ENCODE results near the gene COL23A1.

COL23A1 gene

DNA sequence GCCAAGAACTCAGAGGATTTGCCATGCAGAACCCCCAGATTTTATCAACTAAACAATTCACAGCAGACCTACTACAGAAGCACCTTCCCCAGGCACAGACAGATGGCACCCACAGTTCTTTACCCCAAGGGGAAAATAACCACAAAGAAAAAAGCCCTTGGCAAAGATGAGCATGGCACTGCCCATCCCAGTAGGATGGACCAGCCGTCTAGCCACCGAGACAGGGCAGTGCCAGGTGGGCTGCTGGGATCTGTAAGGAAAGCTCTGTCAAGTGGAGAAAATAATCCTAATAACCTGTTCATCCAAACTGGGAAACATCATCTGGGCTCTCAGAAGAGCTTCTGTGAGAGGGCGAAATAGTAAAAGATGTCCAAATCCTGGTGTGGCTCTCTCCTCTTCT is 130.0 kb downstream of the COL23A1 start:
- no peak for DNase-seq (ENCODE audit: low spot score)

DNA sequence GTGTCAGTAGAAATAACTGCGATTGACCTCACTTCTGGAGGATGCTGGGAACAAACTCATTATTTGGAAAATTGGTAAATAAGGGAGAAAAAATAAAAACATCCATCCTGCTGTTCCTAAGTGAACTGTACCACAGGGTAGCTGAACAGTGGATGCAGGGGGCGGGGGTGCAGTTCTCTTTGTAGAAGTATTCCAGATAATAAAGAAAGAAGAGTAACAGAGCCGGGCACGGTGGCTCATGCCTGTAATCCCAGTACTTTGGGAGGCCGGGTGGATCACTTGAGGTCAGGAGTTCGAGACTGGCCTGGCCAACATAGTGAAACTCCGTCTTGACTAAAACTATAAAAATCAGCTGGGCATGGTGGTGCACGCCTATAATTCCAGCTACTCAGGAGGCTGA is 132.1 kb downstream of the COL23A1 start:
- DNase-seq (ENCODE audit: low spot score) = no peak

DNA sequence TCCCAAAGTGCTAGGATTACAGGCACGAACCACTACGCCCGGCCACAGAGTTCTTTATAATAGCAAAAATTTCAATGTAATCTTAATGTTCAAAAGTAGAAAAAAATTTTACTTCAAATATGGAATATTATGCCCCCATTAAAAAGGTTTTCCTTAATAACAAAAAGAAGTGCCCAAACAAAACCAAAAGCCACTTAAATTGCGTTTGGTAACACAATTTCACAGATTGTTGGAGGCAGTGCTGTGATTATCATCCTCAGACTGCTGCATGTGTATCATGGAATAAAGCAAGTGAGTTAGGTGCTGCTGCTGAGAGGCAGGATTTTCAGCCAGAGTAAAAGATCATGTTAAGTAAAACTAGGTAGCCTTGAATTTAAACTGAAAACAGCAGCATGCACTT is 132.7 kb downstream of the COL23A1 start:
- DNase-seq (ENCODE audit: low spot score) = no peak

DNA sequence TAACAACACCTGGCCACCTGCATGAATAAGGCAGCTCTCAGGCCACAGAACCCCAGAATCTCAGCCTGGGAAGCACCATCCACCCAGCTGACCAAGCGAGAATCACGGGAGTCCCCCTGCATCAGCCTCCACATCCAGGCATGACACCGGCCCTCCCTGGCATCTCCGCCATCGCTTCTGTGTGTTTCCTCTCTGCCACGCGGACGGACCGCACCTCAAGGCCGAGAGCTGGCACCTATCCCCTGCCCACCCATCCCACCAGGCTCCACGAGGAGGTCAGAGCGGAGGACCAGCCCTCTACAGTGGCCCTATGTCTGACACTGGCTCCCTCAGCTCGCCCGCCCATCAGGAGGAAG is 134.7 kb downstream of the COL23A1 start:
- DNase-seq (ENCODE audit: low spot score) = no peak

DNA sequence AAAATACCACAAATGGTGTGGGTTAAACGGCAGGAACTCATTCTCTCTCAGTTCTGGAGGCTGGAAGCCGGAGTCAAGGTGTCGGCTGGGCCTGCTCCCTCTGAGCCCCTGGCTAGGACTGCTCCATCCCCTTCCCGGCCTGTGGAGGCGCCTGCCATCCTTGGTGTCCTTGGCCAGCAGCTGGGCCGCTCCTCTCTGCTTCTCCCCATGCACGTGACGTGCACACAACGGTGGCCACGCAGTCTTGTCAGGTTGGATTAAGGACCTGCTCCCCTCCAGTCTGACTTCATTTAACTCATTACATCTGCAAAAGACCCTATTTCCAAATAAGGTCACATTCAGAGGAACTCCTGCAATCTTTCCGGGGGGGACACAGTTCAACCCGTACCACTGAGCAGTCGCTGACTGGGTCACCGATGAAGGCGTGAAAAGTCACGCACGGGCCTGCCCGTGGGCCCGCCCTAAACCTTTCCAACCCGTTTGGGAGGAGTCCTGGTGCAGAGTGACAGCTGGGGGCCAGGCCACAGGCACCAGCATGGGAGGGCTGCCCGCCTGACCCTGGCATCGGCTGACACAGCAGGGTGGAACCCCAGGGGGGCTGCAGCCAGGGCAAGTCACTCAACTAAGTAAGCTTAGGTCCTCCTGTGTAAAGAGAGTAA is 135.2 kb downstream of the COL23A1 start:
- no peak for DNase-seq (ENCODE audit: low spot score)

DNA sequence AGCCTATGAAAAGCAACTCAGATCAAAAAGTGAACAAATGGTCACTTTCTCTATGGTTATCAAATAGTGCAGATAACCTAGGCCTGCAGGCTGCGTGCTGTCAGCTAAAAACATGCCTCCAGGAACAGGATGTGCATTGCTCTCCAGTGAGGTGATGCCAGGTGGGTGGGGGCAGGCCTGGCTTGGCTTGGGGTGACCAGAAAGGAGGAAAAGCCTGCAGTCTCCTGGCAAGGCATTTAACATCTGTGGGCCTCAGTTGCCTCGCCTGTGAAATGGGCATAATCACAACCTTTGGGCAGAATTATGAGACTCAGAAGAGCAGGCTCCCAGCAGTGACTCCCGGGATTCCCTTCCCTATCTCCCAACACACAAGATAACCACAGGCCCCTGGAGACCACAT is 135.9 kb downstream of the COL23A1 start:
- no peak for DNase-seq (ENCODE audit: low spot score)

DNA sequence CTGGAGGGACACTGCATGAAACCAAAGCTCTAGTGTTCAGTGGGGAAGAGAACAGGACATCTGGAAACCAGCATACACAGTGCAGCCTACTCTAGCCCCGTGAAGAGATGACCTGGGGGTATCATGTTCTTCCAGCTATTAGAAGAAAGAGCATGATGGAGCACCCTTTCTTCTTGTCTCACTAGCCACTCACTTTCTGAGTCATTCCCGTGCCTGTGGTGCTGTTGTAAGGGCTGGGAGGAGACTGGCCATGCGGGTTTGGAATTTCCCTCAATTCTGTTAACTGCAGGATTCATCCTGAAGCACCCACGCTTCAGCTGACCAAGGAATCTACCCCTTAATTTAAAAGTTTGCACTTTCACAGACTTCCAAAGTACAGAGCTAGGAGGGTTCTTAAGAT is 137.0 kb downstream of the COL23A1 start:
- DNase-seq (ENCODE audit: low spot score) = no peak

DNA sequence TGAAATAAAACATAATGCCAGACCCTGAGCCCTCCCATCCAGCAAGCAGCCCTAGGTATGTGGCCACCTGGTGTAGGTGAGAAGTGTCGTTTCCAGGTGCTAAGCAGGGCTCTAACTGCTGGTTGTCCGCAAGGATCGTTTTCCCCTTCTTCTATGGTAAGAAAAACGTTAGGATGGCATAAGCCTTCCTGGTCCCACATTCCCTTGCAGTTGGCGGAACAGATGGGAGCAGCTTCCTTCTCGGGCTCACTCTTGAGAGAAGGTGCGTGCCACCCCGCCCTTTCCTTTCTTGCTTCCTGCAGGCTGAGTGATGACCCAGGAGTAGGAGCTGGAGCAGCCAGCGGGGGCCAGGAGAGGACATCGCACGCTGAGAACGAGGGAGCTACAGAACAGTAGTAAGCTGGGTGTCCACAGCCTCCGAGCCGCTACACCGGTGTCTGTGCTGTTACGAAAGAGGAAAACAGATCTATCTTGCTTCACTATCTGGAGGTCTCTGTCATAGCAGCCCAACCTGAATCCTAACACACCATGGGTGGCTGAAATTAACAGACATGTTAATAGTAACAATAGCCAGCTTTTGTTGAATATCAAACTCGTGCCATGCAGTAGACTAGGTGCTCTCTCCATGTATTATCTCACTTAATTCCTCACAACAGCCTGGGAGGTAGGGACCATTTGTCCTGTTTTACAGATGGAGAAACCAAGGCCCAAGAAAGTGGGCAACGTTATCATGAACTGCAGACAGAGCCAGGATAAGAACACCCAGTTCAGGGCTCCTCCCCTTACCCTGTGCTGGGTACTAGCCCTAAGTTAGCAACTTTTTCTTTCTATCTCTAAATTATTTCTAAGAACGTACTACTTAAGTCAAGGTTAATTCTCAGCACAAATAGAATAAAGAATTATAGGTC is 139.8 kb downstream of the COL23A1 start:
- DNase-seq (ENCODE audit: low spot score) = no peak

DNA sequence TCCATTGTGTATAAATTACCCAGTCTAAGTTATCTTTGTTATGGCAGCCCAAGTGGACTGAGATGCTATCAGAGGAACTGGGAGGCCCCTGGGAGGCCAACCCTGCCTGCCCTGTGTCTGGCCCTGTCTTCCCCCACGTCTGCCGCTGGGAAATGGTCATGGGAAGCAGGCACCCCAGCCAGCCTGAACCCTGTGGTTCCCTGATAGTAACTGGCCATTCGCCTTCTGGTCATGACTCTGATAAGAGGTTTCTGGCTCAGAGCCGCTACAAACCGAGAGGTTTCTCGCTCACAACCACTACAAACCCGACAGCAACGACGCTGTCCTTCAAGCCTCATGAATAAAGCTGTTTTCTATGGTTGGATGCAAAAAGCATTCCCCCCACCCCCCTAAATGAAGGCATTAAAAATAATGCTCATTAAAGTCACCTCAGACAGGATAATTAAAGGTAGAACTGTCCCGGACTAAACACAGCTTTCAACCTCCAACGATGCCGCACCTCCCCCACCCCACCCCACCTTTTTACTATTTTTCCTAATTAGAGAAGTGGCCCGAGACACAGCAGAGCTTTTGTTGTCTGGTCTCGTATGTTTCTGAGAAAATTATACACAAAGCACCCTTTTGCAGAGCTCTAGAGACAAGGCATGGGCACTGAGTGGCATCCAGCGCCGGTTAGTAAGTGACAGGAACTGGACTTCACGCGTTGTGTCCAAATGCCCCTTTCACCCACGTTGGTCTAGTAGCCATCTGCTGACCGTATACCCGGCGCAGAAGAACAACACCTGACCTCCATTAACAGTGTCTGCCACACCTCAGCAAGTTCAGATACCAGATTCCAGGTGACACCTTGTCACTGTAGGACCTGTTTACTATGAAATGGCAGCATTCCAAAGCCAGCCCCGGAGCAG is 140.8 kb downstream of the COL23A1 start:
- DNase-seq (ENCODE audit: low spot score) = no peak

DNA sequence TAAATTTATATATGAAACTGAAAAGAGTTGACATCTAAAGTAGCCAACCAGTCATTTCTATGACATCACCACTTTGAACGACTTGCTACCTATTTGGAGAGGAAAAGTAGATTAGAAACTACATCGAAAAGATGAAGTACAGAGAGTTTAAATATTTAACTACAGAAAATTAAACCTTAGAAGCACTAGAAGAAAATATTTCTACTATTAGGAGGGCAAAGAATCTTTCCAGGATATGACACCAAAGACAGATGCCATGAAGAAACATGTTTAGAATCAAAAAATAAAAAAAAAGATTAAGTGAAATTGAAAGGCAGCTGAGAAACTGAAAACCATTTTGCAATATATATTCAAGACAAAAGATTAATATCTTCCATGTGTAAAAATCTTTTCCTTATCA is 144.7 kb downstream of the COL23A1 start:
- no peak for DNase-seq (ENCODE audit: low spot score)

DNA sequence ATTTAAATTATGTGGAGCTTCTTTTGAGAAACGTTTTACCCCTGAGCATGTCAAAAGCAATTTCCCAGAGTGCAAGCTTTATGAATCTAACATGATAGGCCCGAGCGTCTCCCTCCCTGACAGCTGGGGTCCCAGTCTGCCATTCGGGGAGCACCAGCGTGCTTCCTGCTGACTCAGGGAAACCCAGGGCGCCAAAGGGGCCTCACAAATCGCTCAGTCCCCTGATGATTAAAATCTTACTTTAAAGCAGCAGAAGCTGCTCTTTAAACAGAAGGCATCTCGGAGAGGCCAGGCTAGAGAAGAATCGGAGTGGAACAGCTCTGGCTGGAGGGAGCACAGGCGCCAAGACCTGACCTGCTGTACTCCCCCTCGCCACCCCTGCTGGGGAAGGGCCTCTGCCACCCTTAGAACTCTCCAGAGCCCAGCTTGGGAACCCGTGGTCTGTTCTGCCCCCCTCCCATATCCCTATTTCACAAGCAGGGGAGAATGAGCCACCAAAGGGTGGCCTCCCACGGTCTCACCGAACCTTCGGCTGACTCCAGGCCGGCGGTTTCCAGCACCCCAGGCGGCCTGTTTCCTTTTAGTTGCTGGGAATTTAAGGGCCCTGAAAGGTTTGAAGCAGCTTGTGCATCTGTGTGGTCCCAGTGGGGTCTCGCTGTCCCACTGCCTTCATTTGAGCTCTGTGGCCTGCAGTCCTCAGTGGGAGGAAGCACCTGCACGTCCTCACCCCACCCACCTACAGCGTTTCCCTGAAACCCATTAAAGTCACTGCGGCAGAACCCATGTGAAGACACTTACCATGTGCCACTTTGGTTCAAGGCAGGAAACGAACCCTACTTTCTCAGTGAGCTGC is 147.6 kb downstream of the COL23A1 start:
- no peak for DNase-seq (ENCODE audit: low spot score)

DNA sequence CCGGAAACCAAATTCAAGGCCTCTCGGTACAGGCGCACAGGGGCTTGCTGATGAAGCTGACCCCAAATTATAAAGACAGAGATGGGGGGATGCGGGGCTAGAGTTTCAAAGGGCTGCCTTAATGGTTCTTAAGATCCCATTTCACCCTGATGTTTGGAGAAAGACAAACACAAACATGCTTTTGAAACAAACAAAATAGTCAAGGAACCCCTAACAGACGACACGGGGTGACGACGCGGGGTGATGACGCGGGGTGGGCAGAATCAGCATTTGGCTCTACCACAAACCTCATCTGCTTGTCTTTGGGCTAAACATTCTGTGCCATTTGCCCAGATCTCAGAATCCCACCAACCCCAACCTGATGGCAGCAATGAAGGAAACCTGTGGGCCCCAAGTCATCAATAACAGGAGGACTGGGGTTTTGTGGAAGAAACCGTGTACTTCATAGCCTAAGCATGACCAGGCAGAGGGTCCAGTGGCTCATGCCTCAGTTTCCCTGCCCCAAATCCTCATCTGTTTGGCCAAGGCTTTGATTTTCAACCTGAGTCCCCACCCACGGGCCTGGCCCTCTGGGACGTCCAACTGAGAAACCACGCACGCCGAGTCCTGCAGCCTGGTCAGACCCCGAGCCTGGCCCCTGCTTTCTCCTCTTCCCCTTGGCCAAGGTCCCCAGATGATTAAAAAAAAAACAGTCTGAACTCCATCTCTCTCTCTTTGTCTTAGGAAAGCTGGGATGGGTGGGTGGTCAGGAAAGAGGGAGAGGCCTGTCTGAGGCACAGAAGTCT is 148.5 kb downstream of the COL23A1 start:
- DNase-seq (ENCODE audit: low spot score) = no peak

DNA sequence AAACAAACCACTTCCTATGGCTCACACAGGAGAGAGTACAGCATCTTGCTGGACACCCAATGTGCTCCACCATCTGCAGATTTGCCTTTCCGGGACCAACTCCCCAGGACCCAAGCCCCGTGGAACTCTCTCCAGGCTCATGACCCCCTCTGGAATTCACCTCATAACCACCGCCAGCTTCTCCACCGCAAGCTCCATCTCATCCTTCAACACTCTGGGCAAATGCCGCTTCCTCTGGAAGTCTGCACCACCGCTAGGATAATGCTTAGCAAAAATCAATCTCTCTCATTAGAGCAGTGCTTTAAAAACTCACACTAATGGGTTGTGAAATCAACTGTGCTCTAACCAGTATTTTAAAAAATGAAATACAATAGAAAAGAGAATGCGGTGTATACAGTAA is 150.0 kb downstream of the COL23A1 start:
- DNase-seq (ENCODE audit: low spot score) = no peak

DNA sequence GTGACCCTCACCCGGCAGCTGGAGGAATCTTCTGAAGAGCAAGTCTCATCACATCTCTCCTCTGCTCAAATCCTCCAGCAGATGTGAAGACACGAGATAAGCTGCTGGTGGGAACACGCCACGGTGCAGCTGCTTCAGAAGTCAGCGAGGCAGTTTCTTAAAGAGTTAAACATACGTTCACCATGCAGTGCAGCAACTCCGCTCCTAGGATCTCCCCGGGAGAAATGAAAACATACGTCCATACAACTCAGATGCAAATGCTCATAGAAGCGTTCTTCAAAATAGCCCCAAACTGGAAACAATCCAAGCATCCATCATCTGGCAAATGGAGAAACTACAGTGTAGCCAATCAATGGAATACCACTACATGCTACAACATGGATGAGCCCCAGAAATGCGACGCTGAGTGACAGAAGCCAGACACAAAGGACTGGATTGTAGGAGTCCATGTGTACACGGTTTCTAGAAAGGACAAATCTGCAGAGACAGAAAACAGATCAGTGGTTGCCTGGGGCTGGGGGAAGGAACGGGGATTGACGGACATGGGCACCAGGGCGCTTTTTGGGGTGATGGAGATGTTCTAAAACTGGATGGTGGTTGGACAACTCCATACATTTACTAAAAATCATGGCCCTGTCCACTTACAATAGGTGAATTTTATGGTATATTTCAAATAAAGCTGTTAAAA is 150.6 kb downstream of the COL23A1 start:
- DNase-seq (ENCODE audit: low spot score) = no peak

DNA sequence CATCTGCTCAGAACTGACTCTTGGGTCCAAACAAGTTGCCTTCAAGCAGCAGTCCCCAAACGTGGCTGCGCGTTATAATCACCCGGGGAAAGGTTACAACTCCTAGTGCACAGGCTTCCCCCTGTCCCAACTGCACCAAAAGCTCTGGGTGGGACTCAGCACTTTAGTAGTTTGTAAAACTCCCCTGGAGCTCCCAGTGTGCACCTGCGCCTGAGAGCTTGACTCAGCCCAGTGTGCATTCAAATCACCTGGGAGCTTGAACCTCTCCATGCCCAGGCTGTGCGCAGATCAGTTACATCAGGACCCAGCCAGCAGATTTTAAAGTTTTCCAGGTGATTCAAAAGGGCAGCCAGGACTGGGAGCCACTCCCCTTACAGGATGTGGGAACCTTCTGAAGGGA is 151.4 kb downstream of the COL23A1 start:
- DNase-seq (ENCODE audit: low spot score) = no peak

DNA sequence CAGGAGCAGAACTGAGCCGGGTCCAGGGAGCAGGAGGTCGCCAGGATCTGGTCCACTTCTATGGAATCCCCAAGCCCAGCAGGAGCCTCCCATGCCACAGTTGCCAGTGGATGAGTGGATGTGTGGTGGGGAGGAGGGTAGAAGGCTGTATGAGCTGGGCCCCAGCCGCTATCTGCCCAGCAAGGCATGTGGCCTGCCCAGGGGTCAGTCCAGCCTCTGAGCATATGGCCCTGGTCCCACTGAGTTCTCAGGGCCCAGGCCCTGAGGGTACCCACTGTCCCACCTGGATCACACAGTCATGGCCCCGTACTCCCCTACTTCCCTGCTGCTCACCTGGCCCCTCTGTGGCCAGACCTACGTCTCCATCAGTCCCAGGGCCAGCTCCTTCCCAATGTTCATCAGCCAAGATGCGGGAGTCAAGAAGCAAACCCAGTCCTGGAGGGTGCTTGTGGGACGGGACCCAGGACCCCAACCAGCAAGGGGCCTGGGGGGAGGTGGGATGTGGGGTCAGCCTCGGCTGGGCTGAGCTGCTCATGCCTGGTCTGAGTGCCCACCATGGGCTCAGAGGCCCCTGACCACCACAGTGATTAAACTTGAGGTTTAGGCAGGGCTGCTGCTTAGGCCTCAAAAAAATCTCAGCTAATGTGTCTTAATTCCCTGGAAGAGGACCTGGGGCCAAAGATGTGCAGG is 152.7 kb downstream of the COL23A1 start:
- no peak for DNase-seq (ENCODE audit: low spot score)

DNA sequence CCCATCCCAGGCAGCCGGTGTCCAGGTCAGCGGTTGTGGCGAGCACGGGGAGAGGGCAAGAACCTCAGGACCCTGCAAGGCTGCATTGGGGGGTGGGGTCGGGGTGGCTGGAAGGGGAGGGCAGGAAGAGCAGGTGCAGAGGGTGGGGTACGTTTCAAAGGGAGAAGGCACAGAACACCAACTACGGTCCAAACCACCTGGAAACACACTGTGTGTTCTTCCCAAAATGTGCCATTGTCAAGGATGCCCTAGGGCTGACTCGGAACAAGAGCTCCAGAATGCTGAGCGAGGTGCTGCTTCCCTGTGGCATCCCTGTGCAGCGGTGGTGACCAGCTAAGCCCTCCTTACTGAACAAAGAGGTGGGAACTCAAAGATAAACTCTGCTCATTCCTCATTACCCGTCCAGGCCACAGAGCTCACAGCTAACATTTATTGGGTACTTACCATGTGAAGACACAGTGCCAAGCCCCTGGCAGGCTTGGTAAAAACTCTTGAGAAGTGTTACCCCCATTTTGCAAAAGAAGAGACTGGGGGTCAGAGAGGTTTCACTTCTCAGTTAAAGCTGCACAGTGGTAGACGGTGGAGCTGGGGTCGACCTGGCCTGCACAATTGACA is 153.8 kb downstream of the COL23A1 start:
- no peak for DNase-seq (ENCODE audit: low spot score)

DNA sequence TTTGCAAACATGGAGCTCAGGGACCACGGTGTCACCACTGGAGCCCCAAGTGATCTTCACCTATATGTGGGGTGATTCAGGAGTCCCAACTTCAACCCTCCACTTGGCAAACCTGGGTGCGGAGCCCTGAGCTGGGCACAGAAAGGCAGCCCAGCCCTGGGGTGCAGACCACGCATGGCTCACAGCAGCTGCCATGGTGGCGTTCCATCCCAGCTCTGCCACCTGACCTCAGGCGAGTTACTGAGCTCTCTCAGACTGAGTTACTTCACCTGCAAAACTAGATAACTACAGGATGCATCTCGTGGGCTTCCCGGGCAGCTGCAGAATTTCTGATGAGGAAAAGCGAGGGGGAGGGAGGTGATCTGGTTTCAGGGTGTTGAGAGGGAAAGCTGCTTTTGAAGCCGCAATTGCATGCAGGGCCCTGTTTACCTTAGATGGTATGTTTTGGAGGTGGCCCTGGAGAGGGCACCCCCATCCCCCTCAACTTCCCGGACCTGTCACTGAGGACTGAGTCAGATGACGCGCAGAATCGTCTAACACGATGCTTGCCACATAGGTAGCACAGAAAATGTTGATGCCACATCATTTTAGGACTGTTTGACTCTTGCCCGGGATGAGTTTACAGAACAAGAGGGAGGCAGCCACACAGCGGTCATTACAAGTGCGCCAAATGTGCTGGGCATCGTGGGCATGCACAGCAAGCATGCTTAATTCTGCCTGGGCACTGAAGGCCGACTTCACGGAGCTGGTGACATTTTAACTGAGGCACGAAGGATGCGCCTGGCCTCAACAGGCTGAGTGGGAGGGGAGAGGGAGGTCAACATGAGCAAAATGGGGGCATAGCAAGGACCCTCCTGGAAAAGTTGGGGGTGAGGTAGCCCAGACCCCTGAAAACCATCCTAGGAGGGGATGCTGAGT is 154.6 kb downstream of the COL23A1 start:
- no peak for DNase-seq (ENCODE audit: low spot score)
